NCI-H524 treated with DMSO at 0.1 percent for 48 hours (cell line): ENCODE measurements around the gene TRIP11.

Source experiments
- DNase-seq: peaks from one replicate; lab custom pipeline; 2025; lab: John Stamatoyannopoulos, UW

Gene TRIP11

GRCh38 chr14:91955168-91955567 is 84.7 kb downstream of the TRIP11 start:
- DNase-seq = no peak

GRCh38 chr14:91953170-91953985 is 86.5 kb downstream of the TRIP11 start:
- DNase-seq = no peak

- DNase-seq = no peak
Measured at GRCh38 chr14:91947475-91948184, 92.2 kb downstream of the TRIP11 start, which contains the start of gene FBLN5. Gene FBLN5 (minus strand): TSS chr14:91947694. CDS start chr14:91947229, 465 bp downstream.

GRCh38 chr14:91946622-91947474 is 93.0 kb downstream of the TRIP11 start:
- no peak for DNase-seq

- no peak for DNase-seq
Measured at GRCh38 chr14:91945751-91946621, 93.9 kb downstream of the TRIP11 start.

GRCh38 chr14:91942946-91943345 is 96.9 kb downstream of the TRIP11 start:
- no peak for DNase-seq

GRCh38 chr14:91942128-91942527 is 97.7 kb downstream of the TRIP11 start:
- DNase-seq = no peak

- DNase-seq = no peak
Measured at GRCh38 chr14:91940209-91940608, 99.7 kb downstream of the TRIP11 start.

GRCh38 chr14:91935586-91935985 is 104.3 kb downstream of the TRIP11 start:
- no peak for DNase-seq

- DNase-seq = no peak
Measured at GRCh38 chr14:91934554-91935285, 105.1 kb downstream of the TRIP11 start.

- no peak for DNase-seq
Measured at GRCh38 chr14:91931478-91932088, 108.3 kb downstream of the TRIP11 start.

- DNase-seq = no peak
Measured at GRCh38 chr14:91929700-91930099, 110.2 kb downstream of the TRIP11 start.

GRCh38 chr14:91927800-91928199 is 112.1 kb downstream of the TRIP11 start:
- DNase-seq = no peak

- no peak for DNase-seq
Measured at GRCh38 chr14:91927191-91927590, 112.7 kb downstream of the TRIP11 start.

GRCh38 chr14:91926131-91926890 is 113.5 kb downstream of the TRIP11 start:
- no peak for DNase-seq

- no peak for DNase-seq
Measured at GRCh38 chr14:91925727-91926121, 114.1 kb downstream of the TRIP11 start.

GRCh38 chr14:91925001-91925726 is 114.7 kb downstream of the TRIP11 start:
- no peak for DNase-seq

- no peak for DNase-seq
Measured at GRCh38 chr14:91920526-91920925, 119.3 kb downstream of the TRIP11 start.

- DNase-seq = no peak
Measured at GRCh38 chr14:91919814-91920213, 120.0 kb downstream of the TRIP11 start.
